T-helper 2 cell treated with Interferon-gamma antibody and Interleukin-4, amounts not matched to agents 5 μg/mL and 100 μg/mL, for 36 hours (primary cell): ENCODE results near the gene MAST4.

ENCODE experiments used
- DNase-seq: peaks from one replicate; pipeline ENCODE4 v3.0.0; 2021; ENCODE audit warnings: low spot score
- H3K27ac Mint-ChIP-seq: one replicate; pipeline ENCODE4 v1.8.0; 2021; ENCODE audit warnings: mild to moderate bottlenecking, mixed read lengths
- H3K27me3 Mint-ChIP-seq: one replicate; pipeline ENCODE4 v1.8.0; 2021; ENCODE audit warnings: low read depth, mixed read lengths
- H3K36me3 Mint-ChIP-seq: one replicate; pipeline ENCODE4 v1.8.0; 2021; ENCODE audit warnings: low read depth, mixed read lengths
- H3K4me1 Mint-ChIP-seq: one replicate; pipeline ENCODE4 v1.8.0; 2021; ENCODE audit warnings: low read depth, mixed read lengths
- H3K4me3 Mint-ChIP-seq: one replicate; pipeline ENCODE4 v1.8.0; 2022; ENCODE audit warnings: mild to moderate bottlenecking, moderate library complexity, mixed read lengths
- H3K9me3 Mint-ChIP-seq: one replicate; pipeline ENCODE4 v1.8.0; 2021; ENCODE audit warnings: mixed read lengths

MAST4 gene

DNA sequence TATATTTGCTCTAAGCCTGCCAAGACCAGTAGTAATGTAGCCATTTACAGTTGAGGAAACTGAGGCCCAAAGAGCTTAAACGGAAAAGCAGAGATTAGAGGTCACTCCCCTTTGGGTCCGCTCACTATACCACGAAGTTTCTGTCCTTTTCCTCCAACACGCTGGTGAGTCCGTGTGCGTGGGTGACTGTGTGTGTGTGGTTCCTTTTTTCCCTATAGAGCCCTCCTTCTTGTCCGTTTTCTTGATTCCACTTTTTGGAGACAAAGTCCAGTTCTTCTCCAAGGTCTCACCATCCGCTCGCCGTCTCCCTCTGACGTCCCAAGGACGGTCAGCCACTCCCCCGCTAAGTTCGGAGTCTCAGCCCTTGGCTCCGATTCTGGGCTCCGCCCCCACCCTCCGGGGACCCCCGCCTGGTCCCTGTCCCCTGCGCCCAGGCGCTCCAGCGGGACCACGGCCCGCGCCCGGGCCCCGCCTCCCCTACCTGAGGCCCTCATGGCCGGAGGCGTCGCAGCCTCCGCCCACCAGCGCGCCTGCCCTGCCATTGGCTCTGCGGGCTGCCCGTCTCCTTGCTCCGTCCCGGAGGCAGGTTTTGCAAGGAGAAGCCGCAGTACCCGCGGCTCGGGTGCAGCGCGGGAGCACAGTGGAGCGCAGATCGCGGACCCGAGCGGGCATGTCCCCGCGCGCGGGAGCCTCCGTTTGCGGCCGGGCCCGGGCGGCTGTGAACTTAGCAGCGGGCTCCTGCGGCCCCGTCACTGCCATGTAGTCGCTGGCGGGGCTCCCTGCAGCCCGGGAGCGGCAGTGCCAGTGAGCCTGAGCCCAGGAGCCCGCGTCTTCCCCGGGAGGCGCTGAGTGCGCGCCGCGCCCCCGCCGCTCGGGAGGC is at the start of gene MAST4:
Gene MAST4 (plus strand): TSS at position 638 of the 880 bp plus-strand sequence. CDS start 263 bp downstream, outside the sequence.
- H3K4me3 Mint-ChIP-seq = peak within 1 kb of the TSS; percentile 82
- no peaks in the 10 kb centered on the region for H3K9me3 Mint-ChIP-seq
- H3K27me3 Mint-ChIP-seq = peaks cover 66% of the 10 kb centered on the region
- no peaks in the 10 kb centered on the region for H3K36me3 Mint-ChIP-seq
- H3K4me1 Mint-ChIP-seq = peaks cover 11% of the 10 kb centered on the region
- no peak within 1 kb of the TSS for H3K27ac Mint-ChIP-seq
- peak; percentile 75 for DNase-seq

DNA sequence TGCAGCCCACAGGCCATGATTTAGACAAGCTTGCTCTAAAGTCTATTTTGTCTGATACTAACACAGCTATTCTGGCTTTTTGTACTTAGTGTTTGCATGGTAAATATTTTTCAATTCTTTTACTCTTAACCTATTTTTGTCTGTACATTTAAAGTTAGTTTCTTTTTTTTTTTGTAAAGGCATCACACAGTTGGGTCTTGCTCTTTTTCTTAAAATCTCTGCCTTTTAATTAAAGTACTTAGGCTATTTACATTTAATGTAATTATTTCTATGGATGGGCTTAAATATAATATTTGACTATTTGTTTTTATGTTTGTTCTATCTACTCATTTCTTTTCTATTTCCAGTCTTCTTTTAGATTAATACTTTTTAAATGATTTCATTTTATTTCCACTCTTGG is 49.7 kb upstream of the MAST4 start:
- Mint-ChIP-seq H3K27ac (no peak overlapping the region), H3K9me3 (no peaks in the 10 kb centered on the region), H3K4me1 (no peaks in the 10 kb centered on the region), H3K4me3 (no peak overlapping the region), H3K27me3 (no peaks in the 10 kb centered on the region), H3K36me3 (no peaks in the 10 kb centered on the region)
- no peak for DNase-seq

DNA sequence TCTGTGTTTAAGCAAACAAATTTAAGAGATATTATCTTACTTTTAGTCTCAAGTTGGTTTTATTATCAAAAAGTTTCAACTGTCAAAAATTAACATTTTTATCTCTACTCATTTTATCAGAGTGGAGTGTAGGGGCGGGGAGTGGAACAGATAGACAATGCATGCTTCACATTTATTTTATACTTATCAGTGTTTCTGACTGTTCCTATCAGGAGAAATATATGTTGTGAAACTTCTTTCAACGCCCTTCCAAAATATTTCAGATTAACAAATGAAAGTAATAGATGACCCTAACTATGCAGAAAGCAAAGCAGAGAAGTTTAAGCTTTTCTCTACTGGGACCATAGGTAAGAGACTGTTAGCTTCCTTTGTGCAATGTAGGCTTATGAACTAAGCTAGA is 44.9 kb upstream of the MAST4 start:
- Mint-ChIP-seq H3K27me3 (no peaks in the 10 kb centered on the region), H3K9me3 (peaks cover 13% of the 10 kb centered on the region), H3K4me3 (no peak overlapping the region), H3K4me1 (peaks cover 5% of the 10 kb centered on the region), H3K27ac (no peak overlapping the region), H3K36me3 (no peaks in the 10 kb centered on the region)
- no peak for DNase-seq

DNA sequence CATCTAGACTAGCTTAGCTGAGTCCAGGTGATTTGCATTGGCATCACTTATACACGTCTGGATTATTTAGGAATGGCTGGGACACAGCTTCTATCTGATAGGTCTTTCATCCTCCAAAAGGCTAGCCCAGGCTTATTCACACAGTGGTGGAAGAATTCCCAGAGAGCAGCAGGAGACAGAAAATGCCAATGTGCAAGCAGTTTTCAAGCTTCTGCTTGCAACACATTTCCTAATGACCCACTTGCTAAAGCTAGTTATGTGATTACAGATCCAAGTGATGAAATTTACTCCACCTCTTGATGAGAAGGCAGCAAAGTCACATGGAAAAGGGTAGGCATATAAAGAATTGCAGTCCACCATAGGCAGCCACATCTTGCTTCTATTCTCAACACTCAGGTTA is 44.2 kb upstream of the MAST4 start:
- H3K27ac Mint-ChIP-seq = no peak overlapping the region
- peaks cover 5% of the 10 kb centered on the region for H3K4me1 Mint-ChIP-seq
- no peaks in the 10 kb centered on the region for H3K36me3 Mint-ChIP-seq
- no peak for DNase-seq
- no peaks in the 10 kb centered on the region for H3K27me3 Mint-ChIP-seq
- peaks cover 13% of the 10 kb centered on the region for H3K9me3 Mint-ChIP-seq
- H3K4me3 Mint-ChIP-seq = no peak overlapping the region

DNA sequence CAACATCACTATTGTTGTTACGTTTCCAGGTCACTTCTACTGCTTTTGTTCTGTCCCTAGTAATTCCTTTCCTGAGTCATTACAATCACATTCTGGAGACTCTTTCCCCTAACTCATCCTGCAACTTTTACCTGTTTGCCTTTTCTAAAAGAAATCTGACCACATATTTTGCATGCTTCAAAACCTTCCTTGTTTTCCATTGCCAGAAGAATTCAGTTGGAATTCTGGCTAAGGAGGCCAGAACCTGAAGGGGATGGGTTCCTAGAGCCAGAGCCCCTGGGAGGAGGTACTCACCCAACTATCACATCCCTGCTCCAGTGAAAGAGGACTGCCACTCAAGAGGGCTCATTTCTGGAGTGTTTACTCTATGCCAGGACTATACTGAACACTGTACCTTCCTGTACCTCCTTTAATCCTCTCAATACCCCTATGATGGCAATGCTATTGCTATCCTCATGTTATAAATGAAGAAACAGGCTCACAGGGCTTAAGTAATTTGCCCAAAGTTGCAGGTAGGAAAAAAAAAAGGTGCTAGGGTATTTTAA is 42.8 kb upstream of the MAST4 start:
- no peak overlapping the region for H3K4me3 Mint-ChIP-seq
- no peak for DNase-seq
- peaks cover 13% of the 10 kb centered on the region for H3K9me3 Mint-ChIP-seq
- H3K4me1 Mint-ChIP-seq = peaks cover 6% of the 10 kb centered on the region
- H3K27me3 Mint-ChIP-seq = no peaks in the 10 kb centered on the region
- H3K27ac Mint-ChIP-seq = no peak overlapping the region
- no peaks in the 10 kb centered on the region for H3K36me3 Mint-ChIP-seq

DNA sequence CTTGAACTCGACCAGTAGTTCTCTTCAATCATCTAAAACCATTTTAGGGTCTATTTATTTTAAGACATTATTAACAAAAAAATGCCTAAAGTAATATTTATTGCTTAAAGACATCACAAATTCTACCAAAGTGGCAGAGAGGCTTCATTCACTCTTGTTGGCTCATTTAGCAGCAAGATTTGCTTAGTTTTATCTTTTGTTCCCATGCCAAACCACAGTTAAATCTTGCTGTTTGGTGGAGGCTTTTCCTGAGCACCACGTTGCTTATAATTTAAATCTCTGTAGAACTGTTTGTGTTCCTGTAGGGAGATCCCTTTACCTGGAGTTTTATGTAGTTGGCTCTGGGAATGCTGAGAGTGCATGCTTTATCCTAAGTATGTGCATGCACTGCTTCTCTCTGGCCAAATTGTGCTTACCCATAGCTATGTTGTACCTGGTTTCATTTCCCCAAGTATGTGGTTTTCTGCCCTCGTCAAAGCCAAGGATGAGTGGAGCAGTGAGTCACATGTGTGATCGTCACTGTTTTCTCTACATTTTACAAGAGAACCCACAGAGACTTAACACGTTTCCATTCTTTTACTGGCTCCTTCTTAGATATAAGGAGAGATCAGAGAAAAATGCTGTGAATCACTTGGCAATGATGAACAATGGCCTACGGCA is 42.1 kb upstream of the MAST4 start:
- Mint-ChIP-seq H3K9me3 (peaks cover 13% of the 10 kb centered on the region), H3K4me3 (no peak overlapping the region), H3K4me1 (peaks cover 9% of the 10 kb centered on the region), H3K27me3 (no peaks in the 10 kb centered on the region), H3K36me3 (no peaks in the 10 kb centered on the region), H3K27ac (no peak overlapping the region)
- peak; percentile 58 for DNase-seq

DNA sequence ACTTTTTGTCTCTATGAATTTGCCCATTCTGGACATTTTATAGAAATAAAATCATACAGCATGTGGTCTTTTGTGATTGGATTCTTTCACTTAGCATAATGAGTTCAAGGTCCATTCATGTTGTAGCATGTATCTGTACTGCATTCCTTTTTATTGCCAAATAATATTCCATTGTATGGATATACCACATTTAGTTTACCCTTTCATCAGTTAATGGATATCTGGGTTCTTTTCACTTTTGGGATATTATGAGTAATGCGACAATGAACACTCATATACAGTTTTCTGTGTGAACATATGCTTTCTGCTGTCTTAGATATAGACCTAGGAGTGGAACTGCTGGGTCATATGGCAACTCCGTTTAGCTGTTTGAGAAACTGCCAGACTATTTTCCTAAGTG is 41.3 kb upstream of the MAST4 start:
- no peak overlapping the region for H3K27ac Mint-ChIP-seq
- DNase-seq = no peak
- peaks cover 13% of the 10 kb centered on the region for H3K9me3 Mint-ChIP-seq
- no peaks in the 10 kb centered on the region for H3K27me3 Mint-ChIP-seq
- H3K4me3 Mint-ChIP-seq = no peak overlapping the region
- no peaks in the 10 kb centered on the region for H3K36me3 Mint-ChIP-seq
- peaks cover 9% of the 10 kb centered on the region for H3K4me1 Mint-ChIP-seq

DNA sequence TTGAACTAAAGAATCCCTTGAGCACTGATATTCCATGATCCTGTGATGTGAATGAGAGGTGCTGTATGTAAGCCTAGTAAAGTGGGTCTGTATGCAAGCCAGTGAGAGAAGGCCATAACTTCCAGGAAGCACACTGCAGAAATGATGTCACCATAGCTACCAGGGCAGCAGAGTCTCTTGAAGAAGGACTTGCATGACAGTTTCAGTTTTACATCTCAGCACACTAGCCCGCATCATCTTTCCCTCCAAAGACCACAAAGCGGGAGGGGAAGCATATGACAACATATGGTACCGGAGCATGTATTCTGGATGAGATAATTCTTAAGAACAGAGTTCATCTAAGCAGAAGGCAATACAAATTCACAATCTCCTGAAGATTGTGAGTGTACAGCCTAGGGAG is 37.6 kb upstream of the MAST4 start:
- no peak overlapping the region for H3K4me3 Mint-ChIP-seq
- DNase-seq = peak; percentile 42
- no peaks in the 10 kb centered on the region for H3K36me3 Mint-ChIP-seq
- no peaks in the 10 kb centered on the region for H3K27me3 Mint-ChIP-seq
- peaks cover 13% of the 10 kb centered on the region for H3K9me3 Mint-ChIP-seq
- peaks cover 9% of the 10 kb centered on the region for H3K4me1 Mint-ChIP-seq
- H3K27ac Mint-ChIP-seq = no peak overlapping the region

DNA sequence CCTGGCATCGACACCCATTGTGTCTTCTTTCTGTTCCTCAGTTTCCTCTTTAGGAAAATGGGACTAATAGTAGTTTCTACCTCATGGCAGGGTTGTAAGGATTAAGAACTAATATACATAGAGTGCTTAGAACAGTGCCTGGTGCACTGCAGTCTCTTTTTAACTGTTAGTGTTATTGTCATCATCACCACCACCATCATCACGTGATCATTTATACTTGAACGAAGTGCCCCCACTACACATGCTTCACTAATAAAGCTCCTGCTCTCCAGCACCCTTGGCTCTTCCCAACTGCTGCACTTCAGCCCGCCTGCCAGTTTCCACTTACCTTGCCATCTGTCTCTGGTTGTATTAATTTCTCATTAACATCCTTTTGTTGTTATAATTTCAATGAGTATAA is 35.8 kb upstream of the MAST4 start:
- Mint-ChIP-seq H3K4me3 (no peak overlapping the region), H3K27me3 (no peaks in the 10 kb centered on the region), H3K9me3 (peaks cover 2% of the 10 kb centered on the region), H3K36me3 (no peaks in the 10 kb centered on the region), H3K4me1 (peaks cover 4% of the 10 kb centered on the region), H3K27ac (no peak overlapping the region)
- no peak for DNase-seq

DNA sequence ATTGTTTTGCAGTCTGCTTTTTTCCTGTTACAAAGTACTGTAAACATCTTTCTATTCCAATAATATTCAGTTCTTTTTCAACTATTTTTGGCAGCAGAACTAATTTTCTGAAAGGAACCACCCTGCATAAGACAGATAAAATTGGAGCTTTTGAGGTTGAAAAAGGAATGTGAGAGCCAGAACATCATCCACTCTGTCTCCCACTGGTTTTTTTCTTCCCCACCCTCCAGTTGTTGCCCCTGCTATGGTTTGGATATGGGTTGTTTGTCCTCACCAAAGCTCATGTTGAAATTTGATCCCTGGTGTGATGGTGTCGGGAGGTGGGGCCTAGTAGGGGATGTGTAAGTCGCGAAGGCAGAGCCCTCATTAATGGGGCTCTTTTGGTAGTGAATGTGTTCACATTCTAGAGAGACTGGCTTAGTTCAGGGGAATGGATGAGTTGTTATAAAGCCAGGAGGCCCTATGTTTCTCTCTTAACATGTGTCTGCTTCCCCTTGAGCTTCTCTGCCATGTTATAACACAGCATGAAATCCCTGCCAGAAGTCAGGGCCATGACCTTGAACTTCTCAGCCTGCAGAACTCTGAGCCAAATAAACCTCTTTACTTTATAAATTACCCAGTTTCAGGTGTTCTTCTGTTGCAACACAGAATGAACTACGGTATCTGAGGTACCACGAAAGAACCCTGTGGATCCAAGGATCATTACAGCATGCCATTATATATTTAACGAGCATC is 34.8 kb upstream of the MAST4 start:
- H3K4me3 Mint-ChIP-seq = no peak overlapping the region
- H3K27me3 Mint-ChIP-seq = no peaks in the 10 kb centered on the region
- H3K4me1 Mint-ChIP-seq = peaks cover 10% of the 10 kb centered on the region
- no peak overlapping the region for H3K27ac Mint-ChIP-seq
- DNase-seq = no peak
- H3K36me3 Mint-ChIP-seq = no peaks in the 10 kb centered on the region
- H3K9me3 Mint-ChIP-seq = no peaks in the 10 kb centered on the region

DNA sequence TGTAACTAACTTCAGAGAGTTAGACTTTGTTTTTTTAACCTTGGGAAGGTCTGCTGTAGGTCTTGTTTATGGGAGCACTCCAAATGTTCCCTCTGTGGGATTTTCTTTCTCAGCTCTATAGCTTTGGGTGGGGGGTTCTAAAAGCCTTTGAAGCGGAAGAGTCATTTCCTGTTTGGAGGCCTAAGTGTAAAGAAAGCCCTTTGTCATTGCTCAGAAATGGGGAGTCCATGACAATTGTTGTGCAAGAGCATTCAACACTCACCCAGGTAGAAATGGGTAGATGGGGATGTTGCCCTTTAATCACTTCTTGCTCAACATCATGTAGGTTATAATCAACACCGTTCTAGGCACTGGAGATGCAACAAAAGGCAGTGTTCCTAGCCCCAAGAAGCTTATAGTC is 30.3 kb upstream of the MAST4 start:
- Mint-ChIP-seq H3K27ac (no peak overlapping the region), H3K4me1 (peaks cover 7% of the 10 kb centered on the region), H3K4me3 (no peak overlapping the region), H3K36me3 (no peaks in the 10 kb centered on the region), H3K27me3 (no peaks in the 10 kb centered on the region), H3K9me3 (no peaks in the 10 kb centered on the region)
- DNase-seq = no peak

DNA sequence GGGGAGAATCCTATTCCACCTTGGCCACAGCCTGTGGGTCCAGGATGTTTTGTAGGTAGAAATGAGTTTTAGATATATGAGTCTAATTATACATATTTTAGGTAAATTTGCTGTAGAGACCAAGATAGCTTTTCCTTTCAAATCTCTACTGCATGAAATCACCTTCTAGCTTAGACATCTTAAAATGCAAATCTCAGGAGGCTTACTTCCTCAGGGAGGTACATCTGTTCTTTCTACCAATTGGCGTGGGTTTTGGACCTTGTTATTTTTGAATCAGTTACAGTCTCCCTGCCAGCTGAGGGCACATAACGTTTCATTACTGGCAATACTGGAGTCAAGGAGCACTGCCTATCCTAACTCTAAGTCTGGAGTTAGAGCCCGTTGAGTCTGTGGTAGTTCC is 28.7 kb upstream of the MAST4 start:
- H3K27ac Mint-ChIP-seq = no peak overlapping the region
- H3K4me1 Mint-ChIP-seq = peaks cover 7% of the 10 kb centered on the region
- H3K9me3 Mint-ChIP-seq = no peaks in the 10 kb centered on the region
- H3K4me3 Mint-ChIP-seq = no peak overlapping the region
- H3K36me3 Mint-ChIP-seq = no peaks in the 10 kb centered on the region
- DNase-seq = no peak
- no peaks in the 10 kb centered on the region for H3K27me3 Mint-ChIP-seq

DNA sequence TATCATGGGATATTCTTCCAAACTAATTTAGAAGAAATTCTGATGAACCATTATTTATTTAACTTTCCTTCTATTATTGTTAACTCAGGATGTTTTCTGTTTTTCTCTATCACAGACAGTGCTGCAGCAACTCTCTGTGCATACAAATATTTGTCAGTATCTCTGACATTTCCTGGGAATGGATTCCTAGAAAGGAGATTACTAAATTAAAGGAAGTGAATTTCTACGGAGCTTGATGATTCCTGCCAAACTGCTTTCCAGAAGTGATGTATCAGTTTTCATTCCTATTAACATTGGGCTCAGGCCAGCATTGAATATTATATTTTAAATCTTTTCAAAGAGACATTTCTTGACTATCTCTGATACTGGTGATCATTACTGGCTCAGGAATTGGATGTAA is 26.0 kb upstream of the MAST4 start:
- Mint-ChIP-seq H3K4me1 (peaks cover 7% of the 10 kb centered on the region), H3K27ac (no peak overlapping the region)
- DNase-seq = no peak

DNA sequence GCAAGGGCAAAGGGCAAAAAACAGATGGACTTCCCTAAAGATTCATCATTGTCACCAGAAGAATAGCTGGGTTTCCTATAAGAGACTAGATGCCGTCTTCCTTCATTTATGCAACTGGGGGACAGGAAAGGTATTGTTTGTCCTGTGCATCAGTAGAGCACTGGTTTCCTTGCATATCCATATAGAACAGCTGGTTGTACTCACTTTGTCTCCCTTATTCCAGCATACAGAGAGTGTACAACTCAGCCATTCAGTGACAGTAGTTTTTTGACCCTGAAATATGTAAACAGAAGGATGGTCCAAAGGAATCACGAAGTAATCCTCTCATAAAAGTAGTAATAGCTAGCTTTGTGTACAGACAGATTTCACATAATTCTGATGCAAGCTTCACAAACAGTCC is 22.5 kb upstream of the MAST4 start:
- DNase-seq = no peak
- Mint-ChIP-seq H3K27me3 (peaks cover 19% of the 10 kb centered on the region), H3K36me3 (no peaks in the 10 kb centered on the region), H3K4me3 (no peak overlapping the region), H3K9me3 (no peaks in the 10 kb centered on the region), H3K27ac (no peak overlapping the region), H3K4me1 (peaks cover under 1% of the 10 kb centered on the region)

More for the DNA sequence above, 26.0 kb upstream of the MAST4 start:
- Mint-ChIP-seq H3K4me3 (no peak overlapping the region), H3K36me3 (no peaks in the 10 kb centered on the region), H3K9me3 (no peaks in the 10 kb centered on the region), H3K27me3 (peaks cover 8% of the 10 kb centered on the region)
